Activated CD4-positive, alpha-beta T cell treated with anti-CD3 and anti-CD28 coated beads, Interleukin-2, amount 50 U/mL, for 48 hours (primary cell): Measurements from ENCODE around the gene SCAANT1.

Experiments used
- DNase-seq, 2 experiments: peaks; one replicate each; pipeline ENCODE4 v3.0.0-alpha.2; 2020

The SCAANT1 gene

DNA sequence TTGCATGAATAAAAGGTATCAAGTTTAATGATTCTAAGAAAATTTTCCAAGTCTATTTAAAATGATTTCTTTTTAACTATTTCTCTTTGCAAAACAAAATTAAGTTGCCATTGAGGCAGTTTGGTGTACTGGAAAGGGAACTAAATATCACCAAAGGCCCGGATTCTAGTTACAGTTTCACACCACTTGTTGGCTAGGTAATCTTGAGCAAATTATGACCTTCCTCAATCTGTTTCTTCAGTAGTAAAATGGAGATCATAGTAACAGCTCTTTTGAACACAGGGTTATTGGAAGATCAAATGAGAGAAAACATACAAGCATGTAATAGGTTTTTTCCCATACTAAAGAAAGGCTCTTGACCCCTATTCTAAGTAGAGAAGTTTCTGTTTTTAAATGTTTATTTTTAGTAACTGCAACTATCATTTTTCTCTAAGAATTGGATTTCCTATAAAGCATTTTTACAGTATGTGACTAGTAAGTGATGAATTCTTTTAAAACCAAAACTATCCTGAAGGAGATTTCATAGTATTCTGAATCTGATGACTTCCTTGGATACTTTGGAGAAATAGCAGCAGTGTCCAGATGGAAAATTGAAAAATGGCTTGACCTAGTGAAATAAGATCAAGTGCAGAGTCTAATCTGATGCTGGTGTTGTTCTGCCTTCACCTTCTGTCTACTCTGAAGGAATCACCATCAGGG lies 15.7 kb downstream of the SCAANT1 start:
- no peak for DNase-seq

DNA sequence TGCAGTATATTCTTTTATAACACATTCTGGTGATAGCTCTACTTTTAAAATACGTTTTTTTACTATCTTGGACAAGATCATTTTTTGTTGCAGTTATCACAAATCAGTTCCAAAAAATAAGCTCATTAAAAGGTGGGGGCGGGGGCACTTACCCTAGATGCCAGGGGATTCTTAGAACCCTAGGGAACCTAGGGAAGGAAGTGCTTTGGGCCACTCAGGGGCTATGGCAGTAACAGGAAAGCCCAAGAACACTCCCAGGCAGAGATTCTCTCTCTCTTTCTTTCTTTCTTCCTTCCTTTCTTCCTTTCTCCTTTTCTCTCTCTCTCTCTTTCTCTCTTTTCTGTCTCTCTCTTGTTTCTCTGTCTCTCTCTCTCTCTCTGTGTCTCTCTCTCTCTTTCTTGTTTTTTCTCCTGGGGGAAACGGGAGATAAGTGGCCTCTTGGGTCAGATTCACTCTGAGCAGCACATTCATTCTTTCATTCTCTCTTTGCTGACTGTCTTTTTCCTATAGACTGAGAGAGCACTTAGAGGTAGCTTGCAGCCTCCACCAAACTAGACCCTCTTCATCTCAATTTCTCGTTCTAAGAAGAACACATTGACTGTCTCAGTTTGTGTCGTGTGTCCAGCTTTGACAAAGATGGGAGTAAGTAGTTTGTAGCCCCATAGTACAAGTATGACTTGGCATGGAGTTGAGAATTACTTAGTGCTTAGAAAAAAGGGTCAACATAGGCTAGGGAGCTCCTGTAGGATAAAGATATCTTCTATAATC lies 16.6 kb downstream of the SCAANT1 start:
- DNase-seq: no peak

DNA sequence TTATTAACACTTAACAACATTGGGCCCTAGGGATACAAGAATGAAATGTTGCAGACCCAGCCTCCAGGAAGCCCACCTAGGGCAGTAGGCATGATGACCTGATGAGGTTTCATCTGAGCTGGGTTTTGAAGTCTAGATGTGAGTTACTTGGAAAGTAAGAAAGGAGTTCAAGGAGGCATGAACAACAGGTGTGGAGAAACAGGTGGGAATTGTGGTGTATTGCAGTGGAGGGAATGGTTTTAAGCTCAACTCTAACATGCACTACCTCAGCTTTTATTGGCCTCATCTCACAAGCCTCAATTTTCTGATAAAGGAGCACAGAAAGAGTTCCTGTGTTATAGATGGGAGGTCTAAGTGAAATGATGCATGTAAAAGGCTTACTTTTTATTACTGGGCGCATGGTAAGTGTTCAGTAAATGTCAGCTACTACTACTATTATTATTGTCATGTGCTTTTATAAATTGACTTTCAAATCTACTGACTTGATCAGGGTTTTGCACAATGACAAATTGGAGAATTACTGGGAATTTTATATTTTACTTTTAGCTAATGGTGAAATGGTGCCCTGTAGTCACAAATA lies 19.3 kb downstream of the SCAANT1 start:
- DNase-seq: no peak

DNA sequence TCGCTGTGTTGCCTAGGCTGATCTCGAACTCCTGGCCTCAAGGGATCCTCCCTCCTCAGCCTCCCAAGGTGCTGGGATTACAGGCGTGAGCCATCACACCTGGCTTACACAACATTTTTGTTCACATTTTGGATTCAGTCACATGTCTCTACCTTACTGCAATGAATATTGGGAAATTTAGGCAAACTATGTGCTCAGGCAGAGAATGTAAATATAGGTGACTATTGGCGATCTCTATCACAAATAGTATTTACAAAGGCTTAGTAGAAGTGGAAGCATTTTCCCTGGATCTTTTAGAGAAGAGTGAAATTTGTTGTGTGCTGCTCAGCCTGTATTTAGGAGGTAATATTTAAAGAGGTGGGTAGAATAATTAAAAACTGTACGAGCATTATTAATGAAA lies 20.7 kb downstream of the SCAANT1 start:
- DNase-seq: no peak

DNA sequence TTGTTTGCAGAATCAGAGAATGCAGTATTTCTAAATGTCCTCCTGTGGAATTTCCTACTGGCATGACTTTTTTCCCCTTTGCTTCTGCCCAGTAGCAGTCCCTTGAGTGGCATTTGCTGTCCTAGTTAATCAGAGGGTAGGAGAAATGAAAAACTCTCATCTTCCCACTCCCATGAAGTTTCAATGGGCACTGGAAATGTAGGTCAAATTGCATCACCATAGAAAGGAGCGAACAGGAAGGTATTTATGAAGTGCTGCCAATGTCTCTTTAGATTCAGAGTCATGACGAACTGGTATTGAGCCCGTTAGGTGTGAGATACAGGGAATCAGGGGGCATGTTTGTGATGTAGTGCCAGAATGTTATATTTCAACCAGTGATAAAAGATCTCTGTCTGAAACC lies 25.3 kb downstream of the SCAANT1 start:
- no peak for DNase-seq

DNA sequence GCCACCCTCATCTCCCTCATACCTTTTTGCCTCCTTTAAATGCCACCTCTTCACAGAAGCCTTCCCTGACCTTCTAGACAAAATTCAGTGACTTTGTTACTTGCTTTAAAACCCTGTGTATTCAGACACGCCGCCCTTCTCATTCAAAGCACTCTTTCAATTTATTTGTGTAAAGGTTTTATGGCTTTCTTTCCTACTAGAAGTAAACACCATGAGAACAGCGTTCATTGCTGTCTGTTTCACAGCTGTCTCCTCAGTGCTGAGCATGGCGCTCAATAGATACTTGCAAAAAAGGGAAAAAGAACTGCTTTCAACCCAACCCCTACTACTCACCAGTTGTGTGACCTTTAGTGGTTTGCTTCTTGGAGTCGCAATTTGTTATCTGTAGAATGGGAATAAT lies 31.5 kb downstream of the SCAANT1 start:
- DNase-seq: no peak

DNA sequence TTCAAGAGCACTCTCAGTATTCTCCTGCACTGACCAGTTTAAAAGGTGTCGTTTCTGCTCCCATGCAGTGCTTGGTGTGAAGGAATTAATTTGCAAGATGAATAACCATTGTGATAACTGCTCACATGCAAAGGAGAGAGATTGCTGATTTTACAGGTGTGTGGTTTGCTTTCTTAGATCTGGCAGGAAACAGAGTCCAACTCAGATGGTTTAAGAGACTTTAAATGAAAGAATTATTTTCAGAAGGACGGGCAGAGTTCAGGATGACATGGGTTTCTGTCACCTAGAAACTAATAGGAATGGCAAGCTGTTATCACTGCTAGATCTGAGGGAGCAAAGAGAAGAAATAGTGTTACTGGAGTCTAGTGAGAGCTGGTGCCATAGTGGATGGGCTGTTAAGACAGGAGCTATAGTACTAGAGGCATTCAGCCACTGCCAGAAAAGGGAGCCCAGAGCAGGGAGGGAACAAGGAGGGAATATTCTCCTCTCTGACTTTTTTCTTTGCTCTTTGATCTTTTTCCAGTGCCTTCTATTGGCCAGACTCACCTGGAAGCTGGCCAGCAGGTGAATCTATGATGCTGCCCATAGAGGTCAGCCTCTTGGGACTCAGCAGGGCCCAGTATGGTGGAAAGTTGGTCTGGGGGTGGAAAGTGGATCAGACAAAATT lies 33.7 kb downstream of the SCAANT1 start:
- no peak for DNase-seq

DNA sequence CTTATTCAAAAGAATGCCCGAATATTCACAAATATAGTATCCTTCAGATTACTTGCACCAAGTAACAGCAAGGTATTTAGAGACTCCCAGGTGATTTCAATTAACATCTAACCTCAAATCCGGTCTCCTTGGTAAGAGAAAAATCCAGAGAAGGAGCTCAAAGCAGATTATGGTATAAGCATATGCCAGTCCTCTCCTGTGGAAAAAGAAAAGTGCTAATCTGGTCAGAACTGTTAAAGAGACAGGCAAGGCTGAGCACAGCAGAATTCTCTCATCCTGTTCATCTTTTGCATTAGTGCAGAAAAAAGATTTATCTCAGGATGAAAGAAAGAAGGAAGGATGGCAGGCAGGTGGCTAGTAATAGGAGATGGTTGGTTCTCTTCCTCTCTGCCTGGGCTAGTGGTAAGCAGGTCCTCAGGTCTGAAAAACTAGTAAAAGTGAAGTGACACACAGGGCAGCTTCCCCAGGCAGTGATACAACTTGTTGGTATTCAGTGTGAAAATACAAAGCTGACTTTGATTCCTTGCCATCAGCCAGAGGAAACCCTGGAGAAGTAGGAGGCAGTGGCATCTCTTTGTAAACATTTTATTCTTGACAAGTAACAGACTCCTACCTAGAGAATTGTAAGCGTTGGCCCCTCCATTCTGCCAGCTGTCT lies 34.3 kb downstream of the SCAANT1 start:
- DNase-seq: no peak

DNA sequence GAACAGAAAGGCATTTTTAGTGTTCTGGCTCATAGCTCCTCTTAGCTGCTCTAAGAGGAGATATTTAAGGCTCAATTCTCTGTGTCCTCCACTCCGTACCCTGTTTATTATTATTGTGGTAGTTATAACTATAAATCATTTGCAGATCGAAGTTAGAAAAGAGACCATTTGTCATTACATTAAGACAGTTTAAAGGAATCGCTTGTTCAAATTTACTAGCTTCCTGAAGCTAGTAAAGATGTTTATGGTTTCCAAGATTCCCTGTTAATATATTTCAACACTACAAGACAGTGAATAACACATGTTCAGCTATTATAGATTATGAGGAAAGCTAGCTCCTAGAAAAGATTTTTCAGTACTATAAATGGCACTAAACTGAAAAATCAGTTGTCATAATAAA lies 35.9 kb downstream of the SCAANT1 start:
- no peak for DNase-seq

DNA sequence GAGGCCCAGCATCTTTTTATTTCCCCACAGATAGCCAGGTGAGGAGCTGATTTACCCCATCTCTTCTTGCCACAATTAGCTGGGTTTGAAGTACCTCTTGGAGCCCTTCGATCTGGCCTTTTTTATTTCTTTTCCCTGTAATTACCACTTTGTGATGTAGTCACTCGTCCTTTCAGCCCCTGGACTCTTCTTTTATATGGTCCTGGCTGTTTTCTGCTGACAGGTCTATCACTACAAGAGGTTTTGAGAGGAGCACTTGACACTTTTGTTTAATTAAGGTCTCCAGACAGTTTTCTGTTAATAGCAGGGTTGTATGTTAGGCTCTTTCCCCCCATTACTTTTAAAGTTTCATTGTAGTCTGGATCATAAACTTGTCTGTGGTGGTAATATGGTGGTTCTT lies 36.7 kb downstream of the SCAANT1 start:
- no peak for DNase-seq

DNA sequence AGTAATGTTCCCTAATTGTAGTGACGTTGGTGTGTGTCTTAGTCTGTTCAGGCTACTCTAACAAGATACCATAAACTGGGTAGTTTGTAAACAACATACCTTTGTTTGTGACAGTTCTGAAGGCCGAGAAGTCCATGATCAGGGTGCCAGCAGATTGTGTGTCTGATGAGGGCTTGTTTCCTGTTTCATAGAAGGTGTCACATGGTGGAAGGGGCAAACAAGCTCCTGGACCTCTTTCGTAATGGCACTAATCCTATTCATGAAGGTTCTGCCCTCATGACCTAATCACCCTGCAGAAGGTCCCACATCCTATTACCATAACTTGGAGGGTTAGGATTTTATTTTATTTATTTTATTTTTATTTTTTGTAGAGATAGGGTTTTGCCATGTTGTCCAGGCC lies 37.4 kb downstream of the SCAANT1 start:
- no peak for DNase-seq

DNA sequence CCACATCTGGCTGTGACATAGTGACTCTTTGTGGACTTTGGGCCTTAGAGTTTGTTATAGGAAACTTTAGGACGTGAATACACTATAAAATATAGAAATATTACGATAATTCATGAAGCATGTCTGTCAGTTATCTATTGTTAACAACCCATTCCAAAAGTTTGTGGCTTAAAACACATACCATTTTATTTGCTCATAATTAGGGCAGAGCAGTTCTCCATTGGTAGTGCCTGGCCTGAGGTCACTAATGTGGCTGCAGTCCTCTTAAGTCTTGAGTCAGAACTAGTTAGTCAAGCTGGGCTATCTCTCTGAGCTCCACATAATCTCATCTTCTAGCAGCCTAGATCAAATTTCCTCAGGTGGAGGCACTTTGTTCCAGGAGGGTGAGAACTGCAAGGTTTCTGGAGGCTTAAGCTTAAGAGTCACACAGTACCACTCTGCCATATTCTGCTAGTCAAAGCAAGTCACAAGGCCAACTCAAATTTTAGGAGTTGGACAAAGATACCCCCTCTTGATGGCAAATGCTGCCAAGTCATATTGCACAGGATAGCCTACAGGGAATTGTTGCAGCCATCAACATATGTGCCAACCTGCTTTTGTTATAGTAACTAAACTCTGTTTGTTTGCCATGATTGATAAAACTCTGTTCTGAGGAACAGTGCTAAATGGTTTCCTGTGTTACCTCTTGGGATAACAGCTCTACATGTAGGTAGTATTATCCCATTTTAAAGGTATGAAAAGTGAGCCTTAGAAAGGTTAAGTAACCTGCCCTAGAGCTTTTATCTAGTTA lies 39.9 kb downstream of the SCAANT1 start:
- no peak for DNase-seq

DNA sequence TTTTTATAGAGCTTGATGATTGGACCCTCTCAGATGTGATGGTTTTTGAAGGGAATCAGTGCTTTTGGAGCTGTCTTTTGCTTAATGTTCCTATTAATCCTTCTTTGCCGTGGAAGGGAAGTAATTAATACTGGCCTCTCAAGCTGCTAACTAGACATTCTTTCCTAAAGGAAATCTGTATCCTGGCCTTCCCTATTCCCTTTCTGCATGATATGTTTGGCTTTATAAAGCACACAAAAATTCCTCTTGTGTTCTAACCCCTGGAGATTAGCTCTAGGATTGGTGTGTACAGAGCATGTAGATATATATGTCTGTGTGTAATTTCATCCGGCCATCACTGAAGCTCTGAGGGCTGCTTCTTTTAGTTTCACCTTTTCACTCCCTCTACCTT lies 41.6 kb downstream of the SCAANT1 start:
- no peak for DNase-seq

DNA sequence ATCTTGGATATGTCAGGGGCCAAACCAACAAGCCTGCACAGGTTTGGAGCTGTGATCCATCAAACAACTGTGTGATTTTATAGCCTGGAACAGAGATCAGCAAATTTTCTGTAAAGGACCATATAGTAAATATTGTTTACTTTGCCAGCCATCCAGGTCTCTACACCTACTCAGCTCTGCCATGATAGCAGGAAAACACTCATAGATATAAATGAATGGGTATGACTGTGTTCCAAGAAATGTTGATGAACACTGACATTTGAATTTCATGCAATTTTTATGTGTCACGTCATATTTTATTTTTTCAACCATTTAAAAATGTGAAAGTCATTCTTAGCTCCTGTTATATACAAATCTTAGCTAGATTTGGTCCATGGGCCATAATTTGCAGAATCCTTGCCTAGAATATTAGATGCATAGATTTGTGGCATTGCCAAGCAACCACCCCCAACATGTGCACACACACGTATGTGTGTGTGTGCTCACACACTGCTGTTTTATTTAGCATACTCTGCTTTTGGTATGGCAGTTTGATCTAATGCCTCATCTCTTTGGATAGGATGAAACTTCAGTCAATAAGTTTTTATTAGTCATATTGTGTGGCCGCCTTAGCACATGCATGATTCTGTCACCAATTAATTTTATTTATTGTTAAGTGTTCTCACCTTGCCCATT lies 42.1 kb downstream of the SCAANT1 start:
- DNase-seq: no peak

DNA sequence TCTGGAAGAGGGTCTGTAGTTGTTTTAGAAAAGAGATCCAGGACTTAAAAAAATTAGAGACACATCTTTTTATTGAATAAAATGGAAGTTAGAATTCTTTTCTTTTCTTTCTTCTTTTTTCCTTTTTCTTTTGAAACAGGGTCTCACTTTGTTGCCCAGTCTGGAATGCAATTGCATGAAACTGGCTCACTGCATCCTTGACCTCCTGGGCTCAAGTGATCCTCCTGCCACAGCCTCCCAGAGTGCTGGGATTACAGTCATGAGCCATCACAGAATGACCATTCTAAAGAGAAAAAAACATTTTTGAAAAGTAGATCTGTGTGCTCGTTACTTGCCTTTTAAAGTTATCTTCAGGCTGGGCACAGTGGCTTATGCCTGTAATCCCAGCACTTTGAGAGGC lies 45.0 kb downstream of the SCAANT1 start:
- DNase-seq: no peak

DNA sequence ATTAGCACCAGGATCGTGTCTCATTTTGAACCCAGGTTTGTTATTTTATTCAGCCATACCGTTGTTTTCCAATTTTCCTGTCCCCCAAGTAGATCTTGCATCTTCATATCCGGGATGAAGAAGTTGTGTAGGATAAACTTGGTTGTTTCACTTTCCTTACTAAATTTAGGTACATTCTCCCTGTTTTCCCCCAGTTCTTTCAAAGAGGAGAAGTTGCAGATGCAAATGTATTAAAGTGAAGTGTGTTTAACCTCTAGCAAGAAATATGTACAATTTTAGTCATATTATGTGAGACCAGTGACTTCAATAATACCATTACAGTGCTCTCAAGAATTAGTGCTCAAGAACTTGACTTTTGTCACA lies 47.2 kb downstream of the SCAANT1 start:
- no peak for DNase-seq

DNA sequence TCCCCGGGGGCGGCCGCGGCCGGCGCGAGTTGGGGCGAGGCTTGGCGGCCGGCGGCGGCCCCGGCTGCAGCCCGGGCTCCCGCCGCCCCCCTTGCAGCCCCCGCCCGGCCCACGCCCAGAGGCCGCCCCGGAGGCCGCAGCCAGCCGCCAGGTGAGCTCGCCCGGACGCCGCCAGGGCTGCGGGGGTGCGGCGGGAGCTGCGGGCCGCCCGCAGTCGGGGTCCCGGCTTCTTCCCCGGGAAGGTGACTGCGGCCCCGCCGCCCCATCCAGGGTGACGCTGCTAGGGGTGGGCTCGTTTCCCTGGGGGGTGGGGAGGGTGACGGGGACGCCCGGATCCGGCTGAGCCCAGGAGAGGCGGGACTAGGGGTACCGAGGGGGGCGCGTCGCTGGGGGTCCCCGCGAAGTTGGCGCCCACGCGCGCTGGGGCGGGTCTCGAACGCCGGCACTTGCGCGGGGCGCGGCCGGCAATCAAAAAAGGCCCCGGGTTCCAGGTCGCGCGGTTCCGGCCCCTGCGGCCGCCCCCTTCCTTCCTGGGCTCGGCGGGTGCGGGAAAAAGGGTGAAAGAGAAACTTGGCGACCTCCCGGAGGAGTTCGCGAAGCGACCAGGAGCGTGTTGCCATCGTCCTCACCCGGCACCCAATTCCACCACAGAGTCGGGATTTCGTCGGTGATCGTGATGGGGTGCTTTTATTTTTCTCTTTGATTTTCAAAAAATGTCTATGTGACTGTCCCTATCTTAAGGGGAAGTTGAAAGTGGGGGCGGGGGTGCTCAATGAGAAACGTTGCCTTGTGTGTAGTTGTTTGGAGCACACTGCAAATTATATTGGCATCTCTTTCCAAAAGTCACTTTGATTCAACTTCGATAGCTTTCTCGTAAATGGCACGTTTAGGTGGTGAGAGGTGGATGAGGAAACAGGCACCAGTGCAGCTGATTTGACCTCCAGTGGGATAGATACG lies 47.9 kb downstream of the SCAANT1 start:
- DNase-seq: peak; percentile 49 to 54

DNA sequence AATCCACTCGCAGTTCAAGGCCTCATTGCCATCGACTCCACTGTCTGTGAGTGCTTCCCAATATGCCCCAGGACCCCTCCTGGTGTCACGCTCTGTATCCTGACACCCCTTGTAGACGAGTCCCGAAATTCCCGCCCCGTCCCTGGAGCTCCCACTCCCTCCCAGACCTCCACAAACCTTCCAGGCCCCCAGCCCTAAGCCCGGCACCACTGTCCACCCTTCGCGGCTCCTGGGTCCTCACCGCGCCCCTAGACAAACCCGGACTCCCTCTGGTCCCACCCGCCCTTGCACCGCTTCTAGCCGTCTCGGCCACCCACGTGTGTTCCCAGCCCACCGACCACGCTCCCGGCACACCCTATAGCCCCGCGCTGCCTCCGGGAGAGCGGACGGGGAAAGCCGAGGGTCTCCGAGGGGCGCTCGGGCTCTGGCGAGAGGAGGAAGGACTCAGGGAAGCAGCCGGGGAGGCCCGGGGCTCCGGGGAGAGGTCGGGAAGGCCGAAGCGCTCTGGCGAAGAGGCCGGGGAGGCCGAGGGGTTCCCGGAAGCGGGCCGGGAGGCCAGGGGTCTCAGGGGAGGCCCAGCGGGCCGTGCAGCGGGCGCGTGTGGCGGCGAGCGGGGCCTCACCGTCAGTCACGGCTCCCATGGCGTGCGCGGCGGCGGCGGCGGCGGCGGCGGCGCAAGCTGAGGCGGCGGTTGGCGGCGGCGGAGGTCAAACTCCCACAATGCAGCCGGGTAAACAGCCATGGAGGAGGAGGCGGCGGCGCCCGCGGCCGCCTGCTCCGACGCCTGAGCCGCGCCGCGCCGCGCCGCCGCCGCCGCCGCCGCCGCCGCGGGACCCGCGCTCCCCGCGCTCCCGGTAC lies 48.8 kb downstream of the SCAANT1 start, which contains the start of the genes ATXN7 and THOC7:
Gene ATXN7, plus strand, starts transcription at position 718 of the 858 bp plus-strand sequence. CDS start 48,732 bp downstream, outside the sequence.
Gene THOC7, minus strand, starts transcription at position 656 of the 858 bp plus-strand sequence. Its CDS starts 15 bp downstream, at position 641.
- peak; percentile 63 to 72 for DNase-seq

DNA sequence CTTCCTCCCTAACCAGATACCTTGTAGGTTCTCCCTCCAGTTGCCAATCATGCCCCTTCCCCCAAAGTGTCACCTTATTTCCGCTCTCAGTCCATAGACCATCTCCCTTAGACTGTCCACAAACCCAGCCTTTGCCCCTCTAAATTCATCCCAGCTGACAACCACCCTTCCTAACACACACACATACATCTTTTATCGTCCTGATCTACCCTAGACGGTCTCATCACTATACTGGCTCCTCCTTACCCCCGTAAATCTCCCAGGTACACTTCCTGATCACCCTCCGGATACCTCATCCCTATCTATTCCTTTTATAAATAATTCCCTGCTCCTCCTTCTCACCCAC lies 49.4 kb downstream of the SCAANT1 start:
- peak in 1 of 2 experiments; percentile 4 for DNase-seq
